Suprapubic skin (tissue), 4 donors: ENCODE results near the gene USP10. TPM values are rescaled to one million over a fixed set of nuclear protein-coding genes. Genes with fewer than 3 reads are reported as not detected.

Source experiments
- DNase-seq, 2 donors: peaks; one replicate each; pipeline ENCODE4 v3.0.0-alpha.2; 2019; ENCODE audit warnings: low spot score in 2 of 2
- H3K27ac ChIP-seq: fragments of 200-600 bp; sonication (generic); one replicate; pipeline ENCODE4 v1.5.1; 2019
- H3K27me3 ChIP-seq: fragments of 200-600 bp; sonication (generic); one replicate; pipeline ENCODE4 v1.5.1; 2019
- H3K36me3 ChIP-seq: fragments of 200-600 bp; sonication (generic); one replicate; pipeline ENCODE4 v1.5.1; 2019
- H3K4me1 ChIP-seq: fragments of 200-600 bp; sonication (generic); one replicate; pipeline ENCODE4 v1.5.1; 2019
- H3K4me3 ChIP-seq: fragments of 200-600 bp; sonication (generic); one replicate; pipeline ENCODE4 v1.5.1; 2019; ENCODE audit warnings: mild to moderate bottlenecking
- H3K9me3 ChIP-seq: fragments of 200-600 bp; sonication (generic); one replicate; pipeline ENCODE4 v1.5.1; 2019
- EP300 ChIP-seq: sonication (generic); formaldehyde crosslinking; IDR thresholded peaks from one replicate; pipeline ENCODE4 v1.6.1; 2017; ENCODE audit warnings: antibody characterized with exemption
- POLR2A ChIP-seq, 2 donors: fragments of 450-650 bp; IDR thresholded peaks; one replicate each; pipeline ENCODE4 v1.6.1; 2017; ENCODE audit warnings: antibody characterized with exemption in 2 of 2, mild to moderate bottlenecking in 2 of 2, moderate library complexity in 2 of 2
- POLR2AphosphoS5 ChIP-seq, 3 donors: sonication (generic); formaldehyde crosslinking; IDR thresholded peaks; one replicate each; pipeline ENCODE4 v1.6.1; 2017; ENCODE audit warnings: antibody characterized with exemption in 3 of 3
- WGBS: methylation state at CpG from one replicate; pipeline ENCODE4 v1.1.5; 2018; 5-methylcytosine and 5-hydroxymethylcytosine counted together
- total RNA-seq, 4 donors: library from RNA; depleted of rRNA; stranded (reverse); fragments of >200 nt; gene quantifications; one replicate each; pipeline ENCODE4 v1.1.0, GENCODE V29; 2016
- TF ChIP-seq, protein P1 (sequence below), 2 donors: fragments of 200-600 bp in 1 of 2; fragments of 450-650 bp in 1 of 2; sonication (generic) in 1 of 2; IDR thresholded peaks; one replicate each; pipeline ENCODE4 v1.5.1; 2016 to 2019; ENCODE audit warnings: antibody characterized with exemption in 2 of 2, mild to moderate bottlenecking in 1 of 2, moderate library complexity in 1 of 2

USP10 gene
- total RNA-seq, 4 donors from 2014 or later: 58.5 to 92.2 (median 69.8) TPM

DNA sequence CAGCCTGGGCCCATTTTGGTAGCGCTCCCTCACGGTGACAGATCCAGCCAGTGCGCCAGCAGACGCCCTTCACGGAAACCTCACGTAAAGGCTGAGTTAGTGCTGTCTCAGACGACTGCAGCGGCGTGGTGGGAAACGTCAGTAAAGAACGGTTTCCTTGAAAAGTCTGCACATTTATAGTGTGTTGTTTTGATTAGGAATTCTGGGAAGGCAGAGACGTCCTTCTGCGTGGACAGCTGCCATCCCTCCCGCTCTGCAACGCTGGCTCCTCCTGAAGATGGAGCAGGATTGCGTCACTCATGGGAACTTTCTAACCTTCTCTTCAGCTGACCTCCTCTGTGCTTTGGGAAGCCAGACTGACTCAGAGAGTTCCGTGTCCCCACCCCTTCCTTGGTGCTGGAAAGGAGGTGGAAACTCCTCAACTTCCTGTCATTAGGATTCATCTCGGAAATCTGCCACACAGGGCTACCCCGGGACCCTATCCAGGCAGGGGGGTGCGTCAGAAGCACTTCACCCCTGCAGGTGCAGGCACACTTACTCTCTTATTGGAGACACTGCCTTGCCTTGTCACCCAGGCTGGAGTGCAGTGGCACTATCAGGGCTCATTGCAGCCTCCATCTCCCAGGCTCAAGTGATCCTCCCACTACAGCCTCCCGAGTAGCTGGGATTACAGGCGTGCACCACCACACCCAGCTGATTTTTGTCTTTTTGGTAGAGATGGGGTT, 95.7 kb downstream of the USP10 start:
- Histone ChIP-seq H3K27me3 (no peaks in the 10 kb centered on the region), H3K4me3 (no peak overlapping the region), H3K36me3 (no peaks in the 10 kb centered on the region), H3K4me1 (peaks cover 7% of the 10 kb centered on the region), H3K9me3 (no peaks in the 10 kb centered on the region), H3K27ac (no peak overlapping the region)
- peak in 2 of 3 donors; percentile 37 to 38 for TF ChIP-seq POLR2AphosphoS5 (IDR thresholded peaks at IDR 0.05)
- TF ChIP-seq, protein P1, sequence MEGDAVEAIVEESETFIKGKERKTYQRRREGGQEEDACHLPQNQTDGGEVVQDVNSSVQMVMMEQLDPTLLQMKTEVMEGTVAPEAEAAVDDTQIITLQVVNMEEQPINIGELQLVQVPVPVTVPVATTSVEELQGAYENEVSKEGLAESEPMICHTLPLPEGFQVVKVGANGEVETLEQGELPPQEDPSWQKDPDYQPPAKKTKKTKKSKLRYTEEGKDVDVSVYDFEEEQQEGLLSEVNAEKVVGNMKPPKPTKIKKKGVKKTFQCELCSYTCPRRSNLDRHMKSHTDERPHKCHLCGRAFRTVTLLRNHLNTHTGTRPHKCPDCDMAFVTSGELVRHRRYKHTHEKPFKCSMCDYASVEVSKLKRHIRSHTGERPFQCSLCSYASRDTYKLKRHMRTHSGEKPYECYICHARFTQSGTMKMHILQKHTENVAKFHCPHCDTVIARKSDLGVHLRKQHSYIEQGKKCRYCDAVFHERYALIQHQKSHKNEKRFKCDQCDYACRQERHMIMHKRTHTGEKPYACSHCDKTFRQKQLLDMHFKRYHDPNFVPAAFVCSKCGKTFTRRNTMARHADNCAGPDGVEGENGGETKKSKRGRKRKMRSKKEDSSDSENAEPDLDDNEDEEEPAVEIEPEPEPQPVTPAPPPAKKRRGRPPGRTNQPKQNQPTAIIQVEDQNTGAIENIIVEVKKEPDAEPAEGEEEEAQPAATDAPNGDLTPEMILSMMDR (IDR thresholded peaks at IDR 0.05): no peak
- TF ChIP-seq POLR2A (IDR thresholded peaks at IDR 0.05): peak in 1 of 2 donors; percentile 44
- TF ChIP-seq EP300: peak; percentile 89
- peak; percentile 81 to 84 for DNase-seq
- WGBS: 72% methylated on average over 21 of the region's 22 CpGs

- Histone ChIP-seq H3K4me3 (no peak overlapping the region), H3K27me3 (no peaks in the 10 kb centered on the region), H3K9me3 (no peaks in the 10 kb centered on the region), H3K36me3 (no peaks in the 10 kb centered on the region), H3K27ac (no peak overlapping the region), H3K4me1 (peaks cover 3% of the 10 kb centered on the region)
- DNase-seq: no peak
- TF ChIP-seq POLR2AphosphoS5 (IDR thresholded peaks at IDR 0.05): no peak
- TF ChIP-seq EP300: no peak
- TF ChIP-seq, protein P1 (IDR thresholded peaks at IDR 0.05): no peak
- TF ChIP-seq POLR2A (IDR thresholded peaks at IDR 0.05): no peak
- 75% methylated on average over 7 of the region's 8 CpGs for WGBS
These were observed 100.6 kb downstream of the USP10 start for GRCh38 chr16:84800158-84800978.

DNA sequence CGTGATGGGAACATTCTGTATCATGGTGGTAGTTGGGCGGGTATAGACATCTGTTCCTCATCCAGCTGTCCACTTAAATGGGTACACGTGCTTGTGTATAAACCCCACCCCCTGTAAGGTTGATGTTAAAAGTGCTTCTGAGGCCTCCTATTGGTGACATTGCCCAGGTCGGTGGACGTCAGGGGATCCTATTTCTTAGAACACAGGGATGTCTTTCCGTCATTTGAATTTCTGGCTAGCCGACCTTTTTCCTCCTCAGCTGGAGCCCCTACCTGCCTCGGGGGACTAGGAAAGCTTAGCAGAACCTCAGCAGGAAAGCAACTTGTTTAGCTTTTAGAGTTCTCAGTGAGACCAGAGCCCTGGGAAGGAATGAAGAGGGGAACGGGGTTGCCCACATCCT, 103.3 kb downstream of the USP10 start:
- Histone ChIP-seq H3K4me1 (peaks cover 9% of the 10 kb centered on the region), H3K4me3 (no peak overlapping the region), H3K36me3 (no peaks in the 10 kb centered on the region), H3K9me3 (no peaks in the 10 kb centered on the region), H3K27ac (no peak overlapping the region), H3K27me3 (no peaks in the 10 kb centered on the region)
- no peak for DNase-seq
- 81% methylated on average over 9 of the region's 9 CpGs for WGBS
- TF ChIP-seq POLR2A (IDR thresholded peaks at IDR 0.05): no peak
- no peak for TF ChIP-seq POLR2AphosphoS5 (IDR thresholded peaks at IDR 0.05)
- TF ChIP-seq, protein P1 (IDR thresholded peaks at IDR 0.05): no peak
- no peak for TF ChIP-seq EP300

GRCh38 chr16:84804326-84804725, 104.5 kb downstream of the USP10 start:
- no peak for DNase-seq
- no peaks in the 10 kb centered on the region for H3K36me3 ChIP-seq
- no peak overlapping the region for H3K4me3 ChIP-seq
- TF ChIP-seq POLR2A (IDR thresholded peaks at IDR 0.05) (no peak), EP300 (no peak), POLR2AphosphoS5 (IDR thresholded peaks at IDR 0.05) (no peak)
- TF ChIP-seq, protein P1 (IDR thresholded peaks at IDR 0.05): no peak
- H3K9me3 ChIP-seq: no peaks in the 10 kb centered on the region
- H3K4me1 ChIP-seq: peaks cover 9% of the 10 kb centered on the region
- no peak overlapping the region for H3K27ac ChIP-seq
- WGBS: 85% methylated on average over 7 of the region's 10 CpGs
- H3K27me3 ChIP-seq: no peaks in the 10 kb centered on the region

DNA sequence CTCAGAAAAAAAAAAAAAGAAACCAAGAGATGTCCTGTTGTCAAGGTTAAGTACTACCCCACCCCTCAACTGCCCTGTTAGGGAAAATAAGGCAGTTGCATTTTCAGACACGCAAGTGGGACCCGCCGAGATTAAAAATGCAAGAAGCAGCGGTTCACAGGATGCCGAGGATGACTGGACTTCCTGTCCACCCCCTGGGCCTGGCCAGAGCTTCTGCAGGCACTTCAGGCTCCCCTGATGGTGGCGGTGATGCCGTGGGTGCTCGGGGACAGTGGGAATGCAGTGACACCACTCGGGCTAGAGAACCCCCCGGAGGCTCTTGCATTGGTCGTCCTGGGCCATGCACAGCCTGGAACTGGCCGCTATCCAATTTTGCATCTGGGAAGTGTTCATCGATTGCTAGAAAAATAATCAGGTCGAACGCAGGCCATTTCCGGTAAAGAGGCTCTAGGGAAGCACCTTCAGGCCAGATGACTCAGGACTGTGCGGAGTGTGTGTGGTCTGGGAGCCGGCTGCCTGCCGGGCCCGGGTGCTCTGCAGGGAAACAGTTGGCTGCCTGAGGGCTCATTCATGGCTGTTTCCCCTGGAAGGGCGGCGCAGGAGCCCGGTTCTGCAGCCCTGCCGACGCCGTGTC, 106.6 kb downstream of the USP10 start:
- Histone ChIP-seq H3K4me3 (no peak overlapping the region), H3K27ac (no peak overlapping the region)
- DNase-seq: no peak

More for the DNA sequence above, 106.6 kb downstream of the USP10 start:
- no peaks in the 10 kb centered on the region for H3K9me3 ChIP-seq
- H3K4me1 ChIP-seq: peaks cover 9% of the 10 kb centered on the region
- no peaks in the 10 kb centered on the region for H3K36me3 ChIP-seq
- H3K27me3 ChIP-seq: no peaks in the 10 kb centered on the region
- TF ChIP-seq EP300 (no peak), POLR2A (IDR thresholded peaks at IDR 0.05) (no peak), POLR2AphosphoS5 (IDR thresholded peaks at IDR 0.05) (no peak)
- TF ChIP-seq, protein P1 (IDR thresholded peaks at IDR 0.05): no peak
- 36% methylated on average over 17 of the region's 26 CpGs for WGBS
